GM21529 (cell line): ENCODE results near the gene DNAJC8.

Experiments used
- ATAC-seq: cut with Tn5 transposase; IDR thresholded peaks from one replicate; pipeline ENCODE4 v1.9.1; 2021; ENCODE audit not compliant: unreplicated experiment

DNAJC8 gene

GRCh38 chr1:28232558-28233263 lies at the start of gene DNAJC8:
Gene DNAJC8, minus strand, starts transcription at chr1:28233029. Its CDS starts 31 bp downstream, at chr1:28232998.
- ATAC-seq = peak; percentile 57

- ATAC-seq = no peak
Measured at GRCh38 chr1:28281608-28282425, 49.0 kb upstream of the DNAJC8 start.

GRCh38 chr1:28280977-28281381 lies 48.1 kb upstream of the DNAJC8 start:
- ATAC-seq = no peak

GRCh38 chr1:28280501-28280900 lies 47.7 kb upstream of the DNAJC8 start:
- ATAC-seq = no peak

- ATAC-seq = no peak
Measured at GRCh38 chr1:28279721-28280120, 46.9 kb upstream of the DNAJC8 start.

GRCh38 chr1:28278763-28279162 lies 45.9 kb upstream of the DNAJC8 start:
- no peak for ATAC-seq

GRCh38 chr1:28273216-28273860 lies 40.5 kb upstream of the DNAJC8 start:
- no peak for ATAC-seq

GRCh38 chr1:28272215-28272852 lies 39.5 kb upstream of the DNAJC8 start:
- no peak for ATAC-seq

- no peak for ATAC-seq
Measured at GRCh38 chr1:28269529-28269928, 36.7 kb upstream of the DNAJC8 start.

GRCh38 chr1:28267633-28268032 lies 34.8 kb upstream of the DNAJC8 start:
- no peak for ATAC-seq

GRCh38 chr1:28266920-28267322 lies 34.1 kb upstream of the DNAJC8 start:
- ATAC-seq = no peak

- ATAC-seq = no peak
Measured at GRCh38 chr1:28265577-28265976, 32.7 kb upstream of the DNAJC8 start.

GRCh38 chr1:28264897-28265296 lies 32.1 kb upstream of the DNAJC8 start:
- no peak for ATAC-seq

- ATAC-seq = no peak
Measured at GRCh38 chr1:28260803-28261174, 28.0 kb upstream of the DNAJC8 start.

GRCh38 chr1:28259934-28260802 lies 27.3 kb upstream of the DNAJC8 start:
- ATAC-seq = no peak

- ATAC-seq = peak; percentile 86
Measured at GRCh38 chr1:28259252-28259933, 26.6 kb upstream of the DNAJC8 start, which contains the start of gene SESN2. Gene SESN2, plus strand, starts transcription at chr1:28259518. Its CDS starts 330 bp downstream, at chr1:28259848.

GRCh38 chr1:28258628-28259251 lies 25.9 kb upstream of the DNAJC8 start:
- no peak for ATAC-seq

- no peak for ATAC-seq
Measured at GRCh38 chr1:28257736-28258135, 24.9 kb upstream of the DNAJC8 start.

GRCh38 chr1:28256197-28256827 lies 23.5 kb upstream of the DNAJC8 start:
- no peak for ATAC-seq
